H1 (cell line): Measurements from ENCODE around the gene MYH7. TPM values are rescaled to one million over a fixed set of nuclear protein-coding genes. Genes with fewer than 3 reads are reported as not detected.

Experiments
- CTCF ChIA-PET: fragments of 300-600 bp; sonication (Branson Sonifier 250); formaldehyde crosslinking; loops from one replicate; lab custom pipeline; 2021; ENCODE audit not compliant: partially characterized antibody; lab: Charles Lee
- POLR2A ChIA-PET: fragments of 300-600 bp; sonication (Branson Sonifier 250); formaldehyde crosslinking; loops from one replicate; lab custom pipeline; 2021; ENCODE audit warnings: inconsistent platforms; ENCODE audit not compliant: partially characterized antibody; lab: Charles Lee
- DNase-seq, 2 experiments: peaks; one replicate each; pipeline versions ENCODE4 v3.0.0 to v3.0.0-alpha.2; 2010 to 2022; ENCODE audit warnings: low spot score in 2 of 2, low read depth in 1 of 2, mixed read lengths in 1 of 2
- FAIRE-seq: peaks from 2 replicates; lab custom pipeline; 2011; peaks lifted over from hg19 to GRCh38; lab: Jason Lieb, UNC
- H2AFZ ChIP-seq: 2 replicates; pipeline ENCODE4 v1.8.1; 2012; ENCODE audit warnings: low read length, inconsistent platforms
- H2AK5ac ChIP-seq: 2 replicates; pipeline ENCODE4 v1.6.1; 2013; ENCODE audit warnings: low read depth, low read length
- H2BK120ac ChIP-seq: replicated peaks from 2 replicates; pipeline ENCODE3; 2013; ENCODE audit warnings: low read depth, low read length, inconsistent platforms
- H2BK12ac ChIP-seq: 2 replicates; pipeline ENCODE4 v1.6.1; 2013; ENCODE audit warnings: low read depth, low read length
- H2BK15ac ChIP-seq: 2 replicates; pipeline ENCODE4 v1.6.1; 2013; ENCODE audit warnings: low read length
- H2BK20ac ChIP-seq: 2 replicates; pipeline ENCODE4 v1.6.1; 2013; ENCODE audit warnings: low read length
- H2BK5ac ChIP-seq: 2 replicates; pipeline ENCODE4 v1.6.1; 2013; ENCODE audit warnings: low read depth, low read length
- H3K14ac ChIP-seq: 2 replicates; pipeline ENCODE4 v1.6.1; 2013; ENCODE audit warnings: inconsistent platforms; ENCODE audit not compliant: insufficient read length
- H3K18ac ChIP-seq: 2 replicates; pipeline ENCODE4 v1.6.1; 2013; ENCODE audit warnings: low read length; ENCODE audit errors: extremely low read depth
- H3K23ac ChIP-seq: 2 replicates; pipeline ENCODE4 v1.6.1; 2013; ENCODE audit warnings: inconsistent platforms; ENCODE audit not compliant: insufficient read length
- H3K23me2 ChIP-seq: 2 replicates; pipeline ENCODE4 v1.6.1; 2013; ENCODE audit warnings: low read depth, low read length
- H3K27ac ChIP-seq: 2 replicates; pipeline ENCODE4 v1.6.1; 2011; ENCODE audit warnings: low read depth, low read length, inconsistent platforms
- H3K27me3 ChIP-seq, 4 experiments: replicated peaks in 1 of 4; 1 replicate in 1 of 4; 2 replicates in 3 of 4; pipeline versions ENCODE4 v1.6.1 to v1.8.1; 2011 to 2013; ENCODE audit warnings: low read length in 3 of 4, mild to moderate bottlenecking in 3 of 4, inconsistent platforms in 2 of 4, mixed read lengths in 2 of 4, moderate library complexity in 1 of 4; ENCODE audit not compliant: control insufficient read depth in 3 of 4, insufficient read depth in 3 of 4; ENCODE audit errors: extremely low read depth in 1 of 4
- H3K36me3 ChIP-seq, 4 experiments: 2 replicates each; pipeline versions ENCODE4 v1.6.1 to v1.8.1; 2011 to 2013; ENCODE audit warnings: mild to moderate bottlenecking in 4 of 4, low read length in 3 of 4, moderate library complexity in 2 of 4, control low read depth in 1 of 4, inconsistent platforms in 1 of 4; ENCODE audit not compliant: insufficient read depth in 4 of 4, control insufficient read depth in 2 of 4
- H3K4ac ChIP-seq: replicated peaks from 2 replicates; pipeline ENCODE3; 2013; ENCODE audit warnings: low read length, low read depth, mixed read lengths, inconsistent platforms; ENCODE audit not compliant: insufficient read length
- H3K4me1 ChIP-seq, 4 experiments: replicated peaks in 1 of 4; 1 replicate in 1 of 4; 2 replicates in 3 of 4; pipeline versions ENCODE4 v1.6.1 to v1.8.1; 2011 to 2013; ENCODE audit warnings: low read length in 3 of 4, inconsistent platforms in 2 of 4, mixed read lengths in 1 of 4; ENCODE audit not compliant: insufficient read depth in 4 of 4, control insufficient read depth in 3 of 4
- H3K4me2 ChIP-seq, 2 experiments: 2 replicates each; pipeline versions ENCODE4 v1.6.1 to v1.8.1; 2011 to 2013; ENCODE audit warnings: low read depth in 2 of 2, low read length in 2 of 2, control low read depth in 1 of 2, inconsistent platforms in 1 of 2, mild to moderate bottlenecking in 1 of 2; ENCODE audit not compliant: insufficient read depth in 1 of 2
- H3K4me3 ChIP-seq, 4 experiments: fragments of 200-600, 300-600 bp in 1 of 4; sonication (generic), shearing (Covaris generic), sonication (Bioruptor Twin) in 1 of 4; 2 replicates each; pipeline versions ENCODE4 v1.5.1 to v1.8.1; 2011 to 2016; ENCODE audit warnings: low read length in 4 of 4, low read depth in 3 of 4, control low read depth in 2 of 4, inconsistent platforms in 2 of 4, mild to moderate bottlenecking in 2 of 4, mixed read lengths in 1 of 4, moderate library complexity in 1 of 4; ENCODE audit not compliant: insufficient read depth in 2 of 4; ENCODE audit errors: extremely low read depth in 1 of 4
- H3K56ac ChIP-seq: replicated peaks from 2 replicates; pipeline ENCODE3; 2013; ENCODE audit warnings: low read depth, mild to moderate bottlenecking, mixed read lengths, low read length, inconsistent platforms; ENCODE audit not compliant: insufficient read length
- H3K79me1 ChIP-seq: 2 replicates; pipeline ENCODE4 v1.6.1; 2013; ENCODE audit warnings: low read depth, low read length, control low read depth
- H3K79me2 ChIP-seq, 2 experiments: 2 replicates each; pipeline versions ENCODE4 v1.6.1 to v1.8.1; 2012 to 2013; ENCODE audit warnings: low read length in 2 of 2, mild to moderate bottlenecking in 2 of 2, inconsistent platforms in 1 of 2; ENCODE audit not compliant: insufficient read depth in 2 of 2, control insufficient read depth in 1 of 2
- H3K9ac ChIP-seq, 4 experiments: replicated peaks in 1 of 4; 1 replicate in 1 of 4; 2 replicates in 3 of 4; pipeline versions ENCODE4 v1.6.1 to v1.8.1; 2011 to 2013; ENCODE audit warnings: low read depth in 3 of 4, low read length in 3 of 4, control low read depth in 2 of 4, mild to moderate bottlenecking in 2 of 4, moderate library complexity in 2 of 4, inconsistent platforms in 1 of 4; ENCODE audit errors: extremely low read depth in 1 of 4
- H3K9me3 ChIP-seq, 2 experiments: 2 replicates each; pipeline versions ENCODE4 v1.6.1 to v1.8.1; 2012 to 2013; ENCODE audit warnings: mild to moderate bottlenecking in 2 of 2, moderate library complexity in 2 of 2, control low read depth in 1 of 2, inconsistent platforms in 1 of 2, low read depth in 1 of 2, low read length in 1 of 2, mixed read lengths in 1 of 2; ENCODE audit not compliant: insufficient read depth in 2 of 2
- H4K20me1 ChIP-seq, 2 experiments: replicated peaks in 1 of 2; 2 replicates each; pipeline versions ENCODE3 to v1.8.1; 2011 to 2013; ENCODE audit warnings: inconsistent platforms in 2 of 2, low read length in 2 of 2, mild to moderate bottlenecking in 1 of 2; ENCODE audit not compliant: insufficient read depth in 2 of 2, control insufficient read depth in 1 of 2
- H4K5ac ChIP-seq: 2 replicates; pipeline ENCODE4 v1.6.1; 2013; ENCODE audit warnings: low read length, low read depth, mixed read lengths, inconsistent platforms; ENCODE audit not compliant: insufficient read length
- H4K8ac ChIP-seq: 2 replicates; pipeline ENCODE4 v1.8.0; 2013; ENCODE audit warnings: mild to moderate bottlenecking, moderate library complexity, low read length, inconsistent platforms; ENCODE audit not compliant: insufficient read depth; ENCODE audit errors: extremely low read depth
- H4K91ac ChIP-seq: replicated peaks from 2 replicates; pipeline ENCODE3; 2013; ENCODE audit warnings: low read length, mixed read lengths, inconsistent platforms; ENCODE audit not compliant: insufficient read length
- BRCA1 ChIP-seq: IDR thresholded peaks from 2 replicates; pipeline ENCODE4 v1.6.1; 2012; ENCODE audit warnings: low read depth, low read length, improper control_type of control experiment
- CBX8 ChIP-seq: fragments of 300-800, 300-1000 bp; sonication (generic); IDR thresholded peaks from 2 replicates; pipeline ENCODE4 v1.7.1; 2016; ENCODE audit warnings: low read depth, low read length, borderline replicate concordance
- CHD1 ChIP-seq: IDR thresholded peaks from 2 replicates; pipeline ENCODE4 v1.6.1; 2012; ENCODE audit warnings: low read depth, low read length, improper control_type of control experiment
- HDAC6 ChIP-seq: IDR thresholded peaks from one replicate; pipeline ENCODE4 v1.7.1; 2012; ENCODE audit warnings: low read depth, mild to moderate bottlenecking, inconsistent platforms, low read length, moderate library complexity
- KDM1A ChIP-seq: fragments of 200-600, 300-600 bp; sonication (generic); IDR thresholded peaks from 2 replicates; pipeline ENCODE4 v1.7.1; 2016; ENCODE audit warnings: mild to moderate bottlenecking, low read length, borderline replicate concordance
- YY1 ChIP-seq: IDR thresholded peaks from 2 replicates; pipeline ENCODE4 v1.6.1; 2011; ENCODE audit warnings: low read depth, mild to moderate bottlenecking, low read length
- polyA plus RNA-seq, 7 experiments: library from polyadenylated mRNA; depleted of rRNA in 3 of 7; stranded (reverse) in 5 of 7; unstranded in 2 of 7; fragments of >200 nt in 5 of 7; fragments of 200-250 nt in 2 of 7; gene quantifications; 1 replicate in 5 of 7; 2 replicates in 1 of 7; 4 replicates in 1 of 7; pipeline versions ENCODE4 v1.2.1 to v1.2.3, GENCODE V29; 2011 to 2013; ENCODE audit warnings: missing spikeins in 2 of 7, mixed read lengths in 2 of 7
- total RNA-seq: library from RNA; stranded (reverse); fragmentation: NEBNext Ultra II Directional; extraction: Animal tissue kit (Norgen Biotek cat#: 25700); gene quantifications from 2 replicates; pipeline ENCODE4 v1.2.1, GENCODE V29; 2021

MYH7 gene
- total and polyA plus RNA-seq, 2 of the 8 experiments (the other 6 are each of a cell fraction or from before 2014, with no cell fraction given), result not detected

DNA sequence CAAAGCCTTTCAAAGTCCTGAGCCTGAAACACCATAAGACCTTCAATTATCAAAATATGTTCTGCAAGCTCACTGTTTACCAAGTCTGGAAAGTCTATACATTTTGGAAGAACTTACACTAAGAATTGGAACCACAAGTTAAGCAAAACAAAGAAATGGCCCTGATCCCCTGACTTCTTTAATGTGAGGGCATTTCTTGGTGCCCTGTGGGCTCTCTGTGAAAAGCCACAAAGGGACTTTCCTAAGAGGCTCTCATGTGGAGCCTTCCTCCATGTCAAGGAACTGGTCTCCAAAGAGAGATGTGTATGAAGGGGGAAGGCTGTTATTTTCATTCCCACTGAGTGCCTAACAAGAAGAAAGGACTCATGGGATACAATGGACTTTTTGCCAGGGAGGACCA, 13.9 kb downstream of the MYH7 start:
- TF ChIP-seq YY1, result no peak
- no peak for TF ChIP-seq HDAC6
- TF ChIP-seq CHD1, result no peak
- no peak for TF ChIP-seq BRCA1
- no peak for TF ChIP-seq CBX8
- no peak for TF ChIP-seq KDM1A
- no peaks in the 10 kb centered on the region for H3K36me3 ChIP-seq
- no peak overlapping the region for H2AFZ ChIP-seq
- H4K20me1 ChIP-seq, result no peaks in the 10 kb centered on the region
- no peak overlapping the region for H3K23ac ChIP-seq
- POLR2A ChIA-PET, result no interaction called here
- no peak overlapping the region for H3K4me2 ChIP-seq
- DNase-seq (no peak), FAIRE-seq (no peak)
- no peak overlapping the region for H2AK5ac ChIP-seq
- no peak overlapping the region for H3K4ac ChIP-seq
- H3K23me2 ChIP-seq, result peaks cover 3% of the 10 kb centered on the region; the same call in 1 of the 2 replicates
- H2BK20ac ChIP-seq, result no peak overlapping the region
- no peak overlapping the region for H2BK5ac ChIP-seq
- H3K79me2 ChIP-seq, result no peaks in the 10 kb centered on the region
- no peak overlapping the region for H4K8ac ChIP-seq
- H3K9ac ChIP-seq, result no peak overlapping the region
- CTCF ChIA-PET, result interaction anchor here (0.8 to 2.2 kb wide), 5 partner anchors 11 to 127 kb away, joined by 3 to 9 read pairs (median 4); no protein-coding TSS in a partner anchor
- H3K18ac ChIP-seq, result no peak overlapping the region
- no peaks in the 10 kb centered on the region; a peak in 1 of 7 replicates for H3K27me3 ChIP-seq
- H4K5ac ChIP-seq, result no peak overlapping the region
- H2BK15ac ChIP-seq, result no peak overlapping the region
- no peak overlapping the region for H3K4me3 ChIP-seq
- H3K4me1 ChIP-seq, result no peaks in the 10 kb centered on the region; a peak in 1 of 7 replicates
- H2BK12ac ChIP-seq, result no peak overlapping the region
- no peaks in the 10 kb centered on the region for H3K79me1 ChIP-seq
- no peak overlapping the region for H2BK120ac ChIP-seq
- H3K14ac ChIP-seq, result no peak overlapping the region
- no peak overlapping the region for H3K56ac ChIP-seq
- H3K27ac ChIP-seq, result no peak overlapping the region
- no peak overlapping the region for H4K91ac ChIP-seq
- H3K9me3 ChIP-seq, result no peaks in the 10 kb centered on the region
